HG03095 (cell line): ENCODE measurements around the gene LPXN.
"Not testable (repeated sequence)": the region's sequence is repeated elsewhere in the genome, so short reads cannot be mapped to it uniquely, and the experiment has no call there.

ENCODE experiments used
- ATAC-seq: cut with Tn5 transposase; IDR thresholded peaks from one replicate; pipeline ENCODE4 v1.9.1; 2021; ENCODE audit warnings: moderate library complexity; ENCODE audit not compliant: unreplicated experiment

Gene LPXN

GRCh38 chr11:58579192-58580129 lies 3.8 kb upstream of the LPXN start:
- ATAC-seq: peak; percentile 39

GRCh38 chr11:58578635-58579191 lies 3.1 kb upstream of the LPXN start, which contains the start of gene ZFP91:
ZFP91 (plus strand) TSS chr11:58579063; CDS start chr11:58579282, 219 bp downstream.
- ATAC-seq: peak; percentile 26

- no peak for ATAC-seq
Observed at GRCh38 chr11:58578136-58578634, 2.5 kb upstream of the LPXN start.

GRCh38 chr11:58577555-58578135 lies 2.0 kb upstream of the LPXN start:
- ATAC-seq: peak; percentile 49

- no peak for ATAC-seq
Observed at GRCh38 chr11:58576887-58577471, 1.3 kb upstream of the LPXN start.

GRCh38 chr11:58574881-58575280 lies 775 bp downstream of the LPXN start:
- ATAC-seq: no peak

GRCh38 chr11:58573451-58574104 lies 2.1 kb downstream of the LPXN start:
- ATAC-seq: no peak

- ATAC-seq: not testable (repeated sequence)
Observed at GRCh38 chr11:58572906-58573305, 2.8 kb downstream of the LPXN start.

GRCh38 chr11:58567889-58568512 lies 7.7 kb downstream of the LPXN start:
- ATAC-seq: peak; percentile 83

GRCh38 chr11:58564231-58564630 lies 11.4 kb downstream of the LPXN start:
- ATAC-seq: no peak

GRCh38 chr11:58562375-58562800 lies 13.3 kb downstream of the LPXN start:
- ATAC-seq: peak; percentile 89

GRCh38 chr11:58561394-58562098 lies 14.1 kb downstream of the LPXN start:
- no peak for ATAC-seq

- no peak for ATAC-seq
Observed at GRCh38 chr11:58560842-58561241, 14.8 kb downstream of the LPXN start.

- ATAC-seq: no peak
Observed at GRCh38 chr11:58549644-58550043, 26.0 kb downstream of the LPXN start.

- ATAC-seq: no peak
Observed at GRCh38 chr11:58546841-58547240, 28.8 kb downstream of the LPXN start.

GRCh38 chr11:58531865-58532341 lies 43.8 kb downstream of the LPXN start:
- ATAC-seq: no peak

GRCh38 chr11:58530236-58530635 lies 45.4 kb downstream of the LPXN start:
- ATAC-seq: no peak

- ATAC-seq: no peak
Observed at GRCh38 chr11:58527429-58527828, 48.2 kb downstream of the LPXN start.

- ATAC-seq: no peak
Observed at GRCh38 chr11:58526721-58527120, 48.9 kb downstream of the LPXN start.
